Endodermal cell (in vitro differentiated cells): ENCODE results near the gene TRAPPC1. TPM values are rescaled to one million over a fixed set of nuclear protein-coding genes. Genes with fewer than 3 reads are reported as not detected.

ENCODE experiments used
- DNase-seq: peaks from one replicate; pipeline ENCODE4 v3.0.0-alpha.2; 2017
- H3K27ac ChIP-seq: 2 replicates; pipeline ENCODE4 v1.5.1; 2013; ENCODE audit warnings: mild to moderate bottlenecking, low read depth, low read length, moderate library complexity
- H3K27me3 ChIP-seq: 2 replicates; pipeline ENCODE4 v1.6.1; 2013; ENCODE audit warnings: mild to moderate bottlenecking, low read length, moderate library complexity; ENCODE audit not compliant: insufficient read depth, control insufficient read depth, poor library complexity, severe bottlenecking
- H3K36me3 ChIP-seq: 2 replicates; pipeline ENCODE4 v1.7.0; 2013; ENCODE audit warnings: mild to moderate bottlenecking, low read length, moderate library complexity; ENCODE audit not compliant: control insufficient read depth, insufficient read depth
- H3K4me1 ChIP-seq: one replicate; pipeline ENCODE4 v1.7.0; 2013; ENCODE audit warnings: low read length; ENCODE audit not compliant: control insufficient read depth, insufficient read depth
- H3K4me3 ChIP-seq: 2 replicates; pipeline ENCODE4 v1.5.1; 2013; ENCODE audit warnings: mild to moderate bottlenecking, low read length, moderate library complexity
- H3K9ac ChIP-seq: 2 replicates; pipeline ENCODE4 v1.6.1; 2013; ENCODE audit warnings: mild to moderate bottlenecking, low read length, moderate library complexity; ENCODE audit not compliant: poor library complexity, severe bottlenecking; ENCODE audit errors: extremely low read depth
- H3K9me3 ChIP-seq: 2 replicates; pipeline ENCODE4 v1.6.1; 2013; ENCODE audit warnings: mild to moderate bottlenecking, low read length, moderate library complexity; ENCODE audit not compliant: control insufficient read depth
- H3K27ac Mint-ChIP-seq: 2 replicates; pipeline ENCODE4 v1.8.0; 2020; ENCODE audit warnings: mixed read lengths
- H3K27me3 Mint-ChIP-seq: 2 replicates; pipeline ENCODE4 v1.8.0; 2021; ENCODE audit warnings: mild to moderate bottlenecking, mixed read lengths; ENCODE audit not compliant: insufficient read depth
- H3K36me3 Mint-ChIP-seq: 2 replicates; pipeline ENCODE4 v1.8.0; 2020; ENCODE audit warnings: low read depth, mixed read lengths
- H3K4me1 Mint-ChIP-seq: 2 replicates; pipeline ENCODE4 v1.8.0; 2020; ENCODE audit warnings: mixed read lengths
- H3K4me3 Mint-ChIP-seq: 2 replicates; pipeline ENCODE4 v1.8.0; 2020; ENCODE audit warnings: mild to moderate bottlenecking, moderate library complexity, mixed read lengths
- H3K9me3 Mint-ChIP-seq: 2 replicates; pipeline ENCODE4 v1.8.0; 2020; ENCODE audit warnings: mild to moderate bottlenecking, mixed read lengths
- CTCF ChIP-seq: fragments of 200-600 bp; sonication (generic); conservative IDR thresholded peaks from 2 replicates; pipeline ENCODE4 v1.5.0; 2021; ENCODE audit warnings: antibody characterized with exemption, mild to moderate bottlenecking
- WGBS, 2 experiments: methylation state at CpG; one replicate each; pipeline versions ENCODE4 v1.1.5 to v1.1.7; 2013; ENCODE audit warnings: missing lambda C conversion rate in 2 of 2, mixed read lengths in 1 of 2; ENCODE audit not compliant: insufficient coverage in 1 of 2, insufficient read length in 1 of 2; 5-methylcytosine and 5-hydroxymethylcytosine counted together
- long read RNA-seq, 4 experiments: library from polyadenylated mRNA in 2 of 4; library from RNA in 1 of 4; library from capped mRNA in 1 of 4; stranded (forward) in 3 of 4; unstranded in 1 of 4; transcript quantifications; one replicate each; pipeline ENCODE4 v2.0.0, GENCODE V29; 2020 to 2021; ENCODE audit warnings: inconsistent platforms in 1 of 4
- polyA plus RNA-seq, 2 experiments: library from polyadenylated mRNA; stranded (reverse); fragments of 50-300 nt; gene quantifications; one replicate each; pipeline ENCODE4 v1.2.3, GENCODE V29; 2013
- total RNA-seq, 2 donors: library from RNA; stranded (reverse); fragmentation: NEBNext Ultra II Directional in 1 of 2; extraction: Animal tissue kit (Norgen Biotek cat#: 25700) in 1 of 2; gene quantifications; 2 replicates in 1 of 2; 3 replicates in 1 of 2; pipeline ENCODE4 v1.2.1, GENCODE V29; 2021

TRAPPC1 gene
- 100 to 1,000 TPM; 150 to 170 TPM for total RNA-seq
- polyA plus RNA-seq (2013, experiment 1 of 2) = 133 TPM
- 133 TPM for polyA plus RNA-seq (2013, experiment 2 of 2)
- long read RNA-seq, experiment 1, transcript TRAPPC1-201 (4 exons, 811 nt) = major isoform, 43 of 84 reads
- long read RNA-seq, experiment 1, partial matches to known transcripts = 5 of 84 reads
- long read RNA-seq, experiment 1, other reads (novel, unspliced or antisense) = 35 of 84 reads
- long read RNA-seq, experiment 2, transcript TRAPPC1-202 (5 exons, 759 nt) = minor isoform, 11 of 102 reads
- long read RNA-seq, experiment 2, transcript TRAPPC1-201 (4 exons, 811 nt) = major isoform, 87 of 102 reads
- long read RNA-seq, experiment 2, partial matches to known transcripts = 0 of 102 reads
- long read RNA-seq, experiment 2, other reads (novel, unspliced or antisense) = 3 of 102 reads
- long read RNA-seq, experiment 3, transcript TRAPPC1-201 (4 exons, 811 nt) = major isoform, 25 of 30 reads
- long read RNA-seq, experiment 3, partial matches to known transcripts = 1 of 30 reads
- long read RNA-seq, experiment 3, other reads (novel, unspliced or antisense) = 0 of 30 reads
- long read RNA-seq, experiment 4, transcript TRAPPC1-201 (4 exons, 811 nt) = major isoform, 162 of 174 reads
- long read RNA-seq, experiment 4, partial matches to known transcripts = 5 of 174 reads
- long read RNA-seq, experiment 4, other reads (novel, unspliced or antisense) = 2 of 174 reads

GRCh38 chr17:7931709-7932482 lies at the start of gene TRAPPC1, which contains the start of gene CNTROB:
Gene TRAPPC1, minus strand, starts transcription at chr17:7931946. Its CDS starts 117 bp downstream, at chr17:7931829.
Gene CNTROB, plus strand, starts transcription at chr17:7932206. Its CDS starts 874 bp downstream, at chr17:7933080.
- no peak for TF ChIP-seq CTCF
- peak within 1 kb of the TSS; percentile 95 for H3K4me3 ChIP-seq
- H3K9me3 Mint-ChIP-seq = no peaks in the 10 kb centered on the region
- 0% methylated on average over 2 to 55 of the region's 55 CpGs for WGBS, 2 experiments
- no peaks in the 10 kb centered on the region for H3K9me3 ChIP-seq
- peaks cover 29% of the 10 kb centered on the region for H3K27me3 Mint-ChIP-seq
- H3K4me1 Mint-ChIP-seq = peaks cover 32% of the 10 kb centered on the region
- DNase-seq = peak; percentile 100
- H3K27ac ChIP-seq = peak within 1 kb of the TSS; percentile 47
- peak within 1 kb of the TSS; percentile 98 for H3K27ac Mint-ChIP-seq
- H3K36me3 ChIP-seq = peaks cover 32% of the 10 kb centered on the region
- peak within 1 kb of the TSS; percentile 67 for H3K9ac ChIP-seq
- peaks cover 26% of the 10 kb centered on the region for H3K36me3 Mint-ChIP-seq
- peaks cover 18% of the 10 kb centered on the region for H3K27me3 ChIP-seq
- H3K4me3 Mint-ChIP-seq = peak within 1 kb of the TSS; percentile 99
- H3K4me1 ChIP-seq = peaks cover 5% of the 10 kb centered on the region

- Mint-ChIP-seq H3K27ac (no peak overlapping the region), H3K27me3 (no peaks in the 10 kb centered on the region), H3K36me3 (peaks cover 11% of the 10 kb centered on the region), H3K4me3 (no peak overlapping the region), H3K9me3 (peaks cover 43% of the 10 kb centered on the region), H3K4me1 (peaks cover 18% of the 10 kb centered on the region)
- Histone ChIP-seq H3K27me3 (no peaks in the 10 kb centered on the region), H3K9me3 (peaks cover 29% of the 10 kb centered on the region), H3K36me3 (no peaks in the 10 kb centered on the region), H3K4me1 (no peaks in the 10 kb centered on the region), H3K27ac (no peak overlapping the region), H3K4me3 (no peak overlapping the region), H3K9ac (no peak overlapping the region)
- 88 to 93% methylated on average over 1 to 5 of the region's 5 CpGs for WGBS, 2 experiments
- no peak for TF ChIP-seq CTCF
- no peak for DNase-seq
Measured at GRCh38 chr17:7977805-7978204, 46.1 kb upstream of the TRAPPC1 start.

GRCh38 chr17:7977039-7977438 lies 45.3 kb upstream of the TRAPPC1 start:
- peaks cover 13% of the 10 kb centered on the region for H3K4me1 Mint-ChIP-seq
- H3K4me1 ChIP-seq = no peaks in the 10 kb centered on the region
- WGBS, 2 experiments = 93 to 95% methylated on average over 3 to 4 of the region's 4 CpGs
- peaks cover 43% of the 10 kb centered on the region for H3K9me3 Mint-ChIP-seq
- no peak overlapping the region for H3K27ac Mint-ChIP-seq
- H3K9me3 ChIP-seq = peaks cover 29% of the 10 kb centered on the region
- no peak overlapping the region for H3K27ac ChIP-seq
- peaks cover 11% of the 10 kb centered on the region for H3K36me3 Mint-ChIP-seq
- H3K36me3 ChIP-seq = no peaks in the 10 kb centered on the region
- peak; percentile 33 for DNase-seq
- H3K27me3 Mint-ChIP-seq = no peaks in the 10 kb centered on the region
- no peaks in the 10 kb centered on the region for H3K27me3 ChIP-seq
- H3K9ac ChIP-seq = no peak overlapping the region
- H3K4me3 Mint-ChIP-seq = no peak overlapping the region
- no peak for TF ChIP-seq CTCF
- H3K4me3 ChIP-seq = no peak overlapping the region
